ENCODE measurements around the gene TRAF1. TPM values are rescaled to one million over a fixed set of nuclear protein-coding genes. Genes with fewer than 3 reads are reported as not detected.

The TRAF1 gene
- total RNA-seq, 2 donors from 2014 or later = 2.0 to 3.0 TPM

GRCh38 chr9:120940573-120940972 lies 14.0 kb upstream of the TRAF1 start:
- H3K9me3 ChIP-seq = no peaks in the 10 kb centered on the region
- TF ChIP-seq CTCF (IDR thresholded peaks at IDR 0.05) = no peak
- peaks cover 0 to 25% of the 10 kb centered on the region in 2 donors for H3K4me1 ChIP-seq
- H3K27me3 ChIP-seq = no peaks in the 10 kb centered on the region
- no peaks in the 10 kb centered on the region for H3K36me3 ChIP-seq
- H3K4me3 ChIP-seq = no peak overlapping the region
- peak overlapping the region in 1 of 2 donors; percentile 18 for H3K27ac ChIP-seq
- DNase-seq (ENCODE audit: low spot score) = no peak

GRCh38 chr9:120938851-120939250 lies 12.3 kb upstream of the TRAF1 start:
- no peak overlapping the region for H3K4me3 ChIP-seq
- no peaks in the 10 kb centered on the region for H3K36me3 ChIP-seq
- peaks cover 0 to 42% of the 10 kb centered on the region in 2 donors for H3K4me1 ChIP-seq
- H3K27me3 ChIP-seq = no peaks in the 10 kb centered on the region
- H3K9me3 ChIP-seq = no peaks in the 10 kb centered on the region
- no peak for TF ChIP-seq CTCF (IDR thresholded peaks at IDR 0.05)
- H3K27ac ChIP-seq = no peak overlapping the region
- no peak for DNase-seq (ENCODE audit: low spot score)

GRCh38 chr9:120937596-120937995 lies 11.0 kb upstream of the TRAF1 start:
- Histone ChIP-seq H3K4me3 (no peak overlapping the region), H3K9me3 (no peaks in the 10 kb centered on the region), H3K36me3 (no peaks in the 10 kb centered on the region), H3K27me3 (no peaks in the 10 kb centered on the region), H3K4me1 (peaks cover 0 to 46% of the 10 kb centered on the region in 2 donors), H3K27ac (peak overlapping the region; percentile 71 to 81)
- DNase-seq (ENCODE audit: low spot score) = no peak
- TF ChIP-seq CTCF (IDR thresholded peaks at IDR 0.05) = no peak

GRCh38 chr9:120937127-120937526 lies 10.5 kb upstream of the TRAF1 start:
- H3K36me3 ChIP-seq = no peaks in the 10 kb centered on the region
- H3K27ac ChIP-seq = peak overlapping the region; percentile 71 to 81
- no peak overlapping the region for H3K4me3 ChIP-seq
- DNase-seq (ENCODE audit: low spot score) = no peak
- no peaks in the 10 kb centered on the region for H3K27me3 ChIP-seq
- no peak for TF ChIP-seq CTCF (IDR thresholded peaks at IDR 0.05)
- no peaks in the 10 kb centered on the region for H3K9me3 ChIP-seq
- H3K4me1 ChIP-seq = peaks cover 0 to 46% of the 10 kb centered on the region in 2 donors

GRCh38 chr9:120936764-120937122 lies 10.1 kb upstream of the TRAF1 start:
- TF ChIP-seq CTCF (IDR thresholded peaks at IDR 0.05) = peak in 1 of 2 donors; percentile 23
- Histone ChIP-seq H3K9me3 (no peaks in the 10 kb centered on the region), H3K27me3 (no peaks in the 10 kb centered on the region), H3K4me1 (peaks cover 0 to 50% of the 10 kb centered on the region in 2 donors), H3K27ac (peak overlapping the region; percentile 71 to 81), H3K4me3 (no peak overlapping the region), H3K36me3 (no peaks in the 10 kb centered on the region)
- no peak for DNase-seq (ENCODE audit: low spot score)
